H1 (cell line): Measurements from ENCODE around the gene CNGB1. TPM values are rescaled to one million over a fixed set of nuclear protein-coding genes. Genes with fewer than 3 reads are reported as not detected.

Source experiments
- CTCF ChIA-PET: fragments of 300-600 bp; sonication (Branson Sonifier 250); formaldehyde crosslinking; loops from one replicate; lab custom pipeline; 2021; ENCODE audit not compliant: partially characterized antibody; lab: Charles Lee
- POLR2A ChIA-PET: fragments of 300-600 bp; sonication (Branson Sonifier 250); formaldehyde crosslinking; loops from one replicate; lab custom pipeline; 2021; ENCODE audit warnings: inconsistent platforms; ENCODE audit not compliant: partially characterized antibody; lab: Charles Lee
- DNase-seq, 2 experiments: peaks; one replicate each; pipeline versions ENCODE4 v3.0.0 to v3.0.0-alpha.2; 2010 to 2022; ENCODE audit warnings: low spot score in 2 of 2, low read depth in 1 of 2, mixed read lengths in 1 of 2
- FAIRE-seq: peaks from 2 replicates; lab custom pipeline; 2011; peaks lifted over from hg19 to GRCh38; lab: Jason Lieb, UNC
- H2AFZ ChIP-seq: 2 replicates; pipeline ENCODE4 v1.8.1; 2012; ENCODE audit warnings: low read length, inconsistent platforms
- H2AK5ac ChIP-seq: 2 replicates; pipeline ENCODE4 v1.6.1; 2013; ENCODE audit warnings: low read depth, low read length
- H2BK120ac ChIP-seq: replicated peaks from 2 replicates; pipeline ENCODE3; 2013; ENCODE audit warnings: low read depth, low read length, inconsistent platforms
- H2BK12ac ChIP-seq: 2 replicates; pipeline ENCODE4 v1.6.1; 2013; ENCODE audit warnings: low read depth, low read length
- H2BK15ac ChIP-seq: 2 replicates; pipeline ENCODE4 v1.6.1; 2013; ENCODE audit warnings: low read length
- H2BK20ac ChIP-seq: 2 replicates; pipeline ENCODE4 v1.6.1; 2013; ENCODE audit warnings: low read length
- H2BK5ac ChIP-seq: 2 replicates; pipeline ENCODE4 v1.6.1; 2013; ENCODE audit warnings: low read depth, low read length
- H3K14ac ChIP-seq: 2 replicates; pipeline ENCODE4 v1.6.1; 2013; ENCODE audit warnings: inconsistent platforms; ENCODE audit not compliant: insufficient read length
- H3K18ac ChIP-seq: 2 replicates; pipeline ENCODE4 v1.6.1; 2013; ENCODE audit warnings: low read length; ENCODE audit errors: extremely low read depth
- H3K23ac ChIP-seq: 2 replicates; pipeline ENCODE4 v1.6.1; 2013; ENCODE audit warnings: inconsistent platforms; ENCODE audit not compliant: insufficient read length
- H3K23me2 ChIP-seq: 2 replicates; pipeline ENCODE4 v1.6.1; 2013; ENCODE audit warnings: low read depth, low read length
- H3K27ac ChIP-seq: 2 replicates; pipeline ENCODE4 v1.6.1; 2011; ENCODE audit warnings: low read depth, low read length, inconsistent platforms
- H3K27me3 ChIP-seq, 4 experiments: replicated peaks in 1 of 4; 1 replicate in 1 of 4; 2 replicates in 3 of 4; pipeline versions ENCODE4 v1.6.1 to v1.8.1; 2011 to 2013; ENCODE audit warnings: low read length in 3 of 4, mild to moderate bottlenecking in 3 of 4, inconsistent platforms in 2 of 4, mixed read lengths in 2 of 4, moderate library complexity in 1 of 4; ENCODE audit not compliant: control insufficient read depth in 3 of 4, insufficient read depth in 3 of 4; ENCODE audit errors: extremely low read depth in 1 of 4
- H3K36me3 ChIP-seq, 4 experiments: 2 replicates each; pipeline versions ENCODE4 v1.6.1 to v1.8.1; 2011 to 2013; ENCODE audit warnings: mild to moderate bottlenecking in 4 of 4, low read length in 3 of 4, moderate library complexity in 2 of 4, control low read depth in 1 of 4, inconsistent platforms in 1 of 4; ENCODE audit not compliant: insufficient read depth in 4 of 4, control insufficient read depth in 2 of 4
- H3K4ac ChIP-seq: replicated peaks from 2 replicates; pipeline ENCODE3; 2013; ENCODE audit warnings: low read length, low read depth, mixed read lengths, inconsistent platforms; ENCODE audit not compliant: insufficient read length
- H3K4me1 ChIP-seq, 4 experiments: replicated peaks in 1 of 4; 1 replicate in 1 of 4; 2 replicates in 3 of 4; pipeline versions ENCODE4 v1.6.1 to v1.8.1; 2011 to 2013; ENCODE audit warnings: low read length in 3 of 4, inconsistent platforms in 2 of 4, mixed read lengths in 1 of 4; ENCODE audit not compliant: insufficient read depth in 4 of 4, control insufficient read depth in 3 of 4
- H3K4me2 ChIP-seq, 2 experiments: 2 replicates each; pipeline versions ENCODE4 v1.6.1 to v1.8.1; 2011 to 2013; ENCODE audit warnings: low read depth in 2 of 2, low read length in 2 of 2, control low read depth in 1 of 2, inconsistent platforms in 1 of 2, mild to moderate bottlenecking in 1 of 2; ENCODE audit not compliant: insufficient read depth in 1 of 2
- H3K4me3 ChIP-seq, 4 experiments: fragments of 200-600, 300-600 bp in 1 of 4; sonication (generic), shearing (Covaris generic), sonication (Bioruptor Twin) in 1 of 4; 2 replicates each; pipeline versions ENCODE4 v1.5.1 to v1.8.1; 2011 to 2016; ENCODE audit warnings: low read length in 4 of 4, low read depth in 3 of 4, control low read depth in 2 of 4, inconsistent platforms in 2 of 4, mild to moderate bottlenecking in 2 of 4, mixed read lengths in 1 of 4, moderate library complexity in 1 of 4; ENCODE audit not compliant: insufficient read depth in 2 of 4; ENCODE audit errors: extremely low read depth in 1 of 4
- H3K56ac ChIP-seq: replicated peaks from 2 replicates; pipeline ENCODE3; 2013; ENCODE audit warnings: low read depth, mild to moderate bottlenecking, mixed read lengths, low read length, inconsistent platforms; ENCODE audit not compliant: insufficient read length
- H3K79me1 ChIP-seq: 2 replicates; pipeline ENCODE4 v1.6.1; 2013; ENCODE audit warnings: low read depth, low read length, control low read depth
- H3K79me2 ChIP-seq, 2 experiments: 2 replicates each; pipeline versions ENCODE4 v1.6.1 to v1.8.1; 2012 to 2013; ENCODE audit warnings: low read length in 2 of 2, mild to moderate bottlenecking in 2 of 2, inconsistent platforms in 1 of 2; ENCODE audit not compliant: insufficient read depth in 2 of 2, control insufficient read depth in 1 of 2
- H3K9ac ChIP-seq, 4 experiments: replicated peaks in 1 of 4; 1 replicate in 1 of 4; 2 replicates in 3 of 4; pipeline versions ENCODE4 v1.6.1 to v1.8.1; 2011 to 2013; ENCODE audit warnings: low read depth in 3 of 4, low read length in 3 of 4, control low read depth in 2 of 4, mild to moderate bottlenecking in 2 of 4, moderate library complexity in 2 of 4, inconsistent platforms in 1 of 4; ENCODE audit errors: extremely low read depth in 1 of 4
- H3K9me3 ChIP-seq, 2 experiments: 2 replicates each; pipeline versions ENCODE4 v1.6.1 to v1.8.1; 2012 to 2013; ENCODE audit warnings: mild to moderate bottlenecking in 2 of 2, moderate library complexity in 2 of 2, control low read depth in 1 of 2, inconsistent platforms in 1 of 2, low read depth in 1 of 2, low read length in 1 of 2, mixed read lengths in 1 of 2; ENCODE audit not compliant: insufficient read depth in 2 of 2
- H4K20me1 ChIP-seq, 2 experiments: replicated peaks in 1 of 2; 2 replicates each; pipeline versions ENCODE3 to v1.8.1; 2011 to 2013; ENCODE audit warnings: inconsistent platforms in 2 of 2, low read length in 2 of 2, mild to moderate bottlenecking in 1 of 2; ENCODE audit not compliant: insufficient read depth in 2 of 2, control insufficient read depth in 1 of 2
- H4K5ac ChIP-seq: 2 replicates; pipeline ENCODE4 v1.6.1; 2013; ENCODE audit warnings: low read length, low read depth, mixed read lengths, inconsistent platforms; ENCODE audit not compliant: insufficient read length
- H4K8ac ChIP-seq: 2 replicates; pipeline ENCODE4 v1.8.0; 2013; ENCODE audit warnings: mild to moderate bottlenecking, moderate library complexity, low read length, inconsistent platforms; ENCODE audit not compliant: insufficient read depth; ENCODE audit errors: extremely low read depth
- H4K91ac ChIP-seq: replicated peaks from 2 replicates; pipeline ENCODE3; 2013; ENCODE audit warnings: low read length, mixed read lengths, inconsistent platforms; ENCODE audit not compliant: insufficient read length
- SP4 ChIP-seq: IDR thresholded peaks from 2 replicates; pipeline ENCODE4 v1.6.1; 2012; ENCODE audit warnings: low read length, inconsistent platforms
- WGBS, 2 experiments: shearing (Covaris generic) in 1 of 2; methylation state at CpG; one replicate each; pipeline versions ENCODE4 v1.1.6 to v1.1.7; 2013 to 2015; ENCODE audit warnings: low lambda C conversion rate in 2 of 2, mixed read lengths in 2 of 2, inconsistent platforms in 1 of 2, low coverage in 1 of 2, missing lambda C conversion rate in 1 of 2; ENCODE audit not compliant: insufficient replicate concordance in 2 of 2, insufficient coverage in 1 of 2, insufficient read length in 1 of 2; ENCODE audit errors: extremely low coverage in 1 of 2, missing lambda C conversion rate in 1 of 2; 5-methylcytosine and 5-hydroxymethylcytosine counted together
- polyA plus RNA-seq, 7 experiments: library from polyadenylated mRNA; depleted of rRNA in 3 of 7; stranded (reverse) in 5 of 7; unstranded in 2 of 7; fragments of >200 nt in 5 of 7; fragments of 200-250 nt in 2 of 7; gene quantifications; 1 replicate in 5 of 7; 2 replicates in 1 of 7; 4 replicates in 1 of 7; pipeline versions ENCODE4 v1.2.1 to v1.2.3, GENCODE V29; 2011 to 2013; ENCODE audit warnings: missing spikeins in 2 of 7, mixed read lengths in 2 of 7
- total RNA-seq: library from RNA; stranded (reverse); fragmentation: NEBNext Ultra II Directional; extraction: Animal tissue kit (Norgen Biotek cat#: 25700); gene quantifications from 2 replicates; pipeline ENCODE4 v1.2.1, GENCODE V29; 2021

Gene CNGB1
- total and polyA plus RNA-seq, 2 of the 8 experiments (the other 6 are each of a cell fraction or from before 2014, with no cell fraction given), result not detected

GRCh38 chr16:57960310-57960709, 10.6 kb downstream of the CNGB1 start:
- Histone ChIP-seq H3K18ac (no peak overlapping the region), H2BK20ac (no peak overlapping the region), H2BK5ac (no peak overlapping the region), H3K56ac (no peak overlapping the region), H4K20me1 (no peaks in the 10 kb centered on the region), H4K5ac (no peak overlapping the region), H3K14ac (no peak overlapping the region), H3K4ac (no peak overlapping the region), H3K23ac (no peak overlapping the region), H3K79me1 (no peaks in the 10 kb centered on the region), H4K91ac (no peak overlapping the region), H3K23me2 (no peaks in the 10 kb centered on the region), H3K27ac (no peak overlapping the region), H2BK120ac (no peak overlapping the region), H2AFZ (no peak overlapping the region), H3K79me2 (no peaks in the 10 kb centered on the region), H2BK15ac (no peak overlapping the region), H3K9me3 (no peaks in the 10 kb centered on the region), H3K4me1 (peaks cover 0 to 10% (median 5%) of the 10 kb centered on the region in 4 experiments; a peak in 6 of 7 replicates), H3K36me3 (no peaks in the 10 kb centered on the region), H4K8ac (no peak overlapping the region), H3K9ac (no peak overlapping the region), H3K4me3 (no peak overlapping the region), H3K27me3 (no peaks in the 10 kb centered on the region), H2BK12ac (no peak overlapping the region), H3K4me2 (no peak overlapping the region), H2AK5ac (no peak overlapping the region)
- 90% methylated on average over 3 of the region's 10 CpGs; no CpG with 5 or more reads in 1 of the 2 experiments for WGBS, 2 experiments
- CTCF ChIA-PET, result interaction anchor here (1.2 to 5.6 kb wide), 3 partner anchors 16 to 53 kb away, joined by 3 to 40 read pairs (median 6); a partner anchor contains a TSS
- no peak for FAIRE-seq
- POLR2A ChIA-PET, result no interaction called here
- no peak for TF ChIP-seq SP4
- DNase-seq, result no peak
